ENCODE results near the gene GLRA3.

Gene GLRA3

GRCh38 chr4:174607792-174608191 is 221.3 kb downstream of the GLRA3 start:
- H3K9me3 ChIP-seq (ENCODE audit: control insufficient read depth, insufficient read depth, low read length), result no peaks in the 10 kb centered on the region
- H3K27me3 ChIP-seq (ENCODE audit: control insufficient read depth, insufficient read depth, low read length), result no peaks in the 10 kb centered on the region
- H3K9ac ChIP-seq (ENCODE audit: low read depth, low read length), result no peak overlapping the region
- peaks cover 13% of the 10 kb centered on the region for H3K4me1 ChIP-seq (ENCODE audit: control insufficient read depth, insufficient read depth, low read length)
- H3K4me3 ChIP-seq (ENCODE audit: low read depth, low read length), result no peak overlapping the region
- H3K36me3 ChIP-seq (ENCODE audit: control insufficient read depth, insufficient read depth, low read length), result no peaks in the 10 kb centered on the region

DNA sequence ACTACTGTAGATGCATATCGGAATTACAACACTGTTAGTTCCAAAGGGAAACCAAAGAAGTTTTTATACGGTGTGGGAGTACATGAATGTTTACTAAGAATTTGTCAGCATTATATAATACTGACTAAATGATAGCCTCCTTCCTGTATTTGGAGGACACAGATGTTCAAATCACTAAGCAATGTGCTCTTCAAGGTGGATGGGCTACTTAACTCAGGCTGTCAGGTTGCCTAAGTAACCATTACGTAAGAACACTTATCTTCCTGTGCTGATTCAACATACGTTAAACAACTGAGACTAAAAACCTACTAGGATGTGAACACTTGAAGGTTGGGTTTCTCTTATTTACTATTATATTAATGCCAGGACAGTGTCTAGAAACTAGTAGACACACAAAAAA is 224.8 kb downstream of the GLRA3 start:
- Histone ChIP-seq H3K9me3 (ENCODE audit: control insufficient read depth, insufficient read depth, low read length) (no peaks in the 10 kb centered on the region), H3K9ac (ENCODE audit: low read depth, low read length) (no peak overlapping the region), H3K4me1 (ENCODE audit: control insufficient read depth, insufficient read depth, low read length) (peaks cover 13% of the 10 kb centered on the region), H3K4me3 (ENCODE audit: low read depth, low read length) (no peak overlapping the region), H3K27me3 (ENCODE audit: control insufficient read depth, insufficient read depth, low read length) (no peaks in the 10 kb centered on the region), H3K36me3 (ENCODE audit: control insufficient read depth, insufficient read depth, low read length) (no peaks in the 10 kb centered on the region)

GRCh38 chr4:174600391-174600790 is 228.7 kb downstream of the GLRA3 start:
- H3K4me1 ChIP-seq (ENCODE audit: control insufficient read depth, insufficient read depth, low read length), result no peaks in the 10 kb centered on the region
- no peak overlapping the region for H3K9ac ChIP-seq (ENCODE audit: low read depth, low read length)
- H3K27me3 ChIP-seq (ENCODE audit: control insufficient read depth, insufficient read depth, low read length), result no peaks in the 10 kb centered on the region
- H3K36me3 ChIP-seq (ENCODE audit: control insufficient read depth, insufficient read depth, low read length), result no peaks in the 10 kb centered on the region
- no peak overlapping the region for H3K4me3 ChIP-seq (ENCODE audit: low read depth, low read length)
- no peaks in the 10 kb centered on the region for H3K9me3 ChIP-seq (ENCODE audit: control insufficient read depth, insufficient read depth, low read length)

GRCh38 chr4:174598800-174599199 is 230.2 kb downstream of the GLRA3 start:
- Histone ChIP-seq H3K9ac (ENCODE audit: low read depth, low read length) (no peak overlapping the region), H3K4me3 (ENCODE audit: low read depth, low read length) (no peak overlapping the region), H3K27me3 (ENCODE audit: control insufficient read depth, insufficient read depth, low read length) (no peaks in the 10 kb centered on the region), H3K9me3 (ENCODE audit: control insufficient read depth, insufficient read depth, low read length) (no peaks in the 10 kb centered on the region), H3K36me3 (ENCODE audit: control insufficient read depth, insufficient read depth, low read length) (no peaks in the 10 kb centered on the region), H3K4me1 (ENCODE audit: control insufficient read depth, insufficient read depth, low read length) (no peaks in the 10 kb centered on the region)

- Histone ChIP-seq H3K9ac (ENCODE audit: low read depth, low read length) (no peak overlapping the region), H3K36me3 (ENCODE audit: control insufficient read depth, insufficient read depth, low read length) (no peaks in the 10 kb centered on the region), H3K9me3 (ENCODE audit: control insufficient read depth, insufficient read depth, low read length) (no peaks in the 10 kb centered on the region), H3K4me3 (ENCODE audit: low read depth, low read length) (no peak overlapping the region), H3K4me1 (ENCODE audit: control insufficient read depth, insufficient read depth, low read length) (no peaks in the 10 kb centered on the region), H3K27me3 (ENCODE audit: control insufficient read depth, insufficient read depth, low read length) (no peaks in the 10 kb centered on the region)
Observed at GRCh38 chr4:174596513-174596912, 232.5 kb downstream of the GLRA3 start.

DNA sequence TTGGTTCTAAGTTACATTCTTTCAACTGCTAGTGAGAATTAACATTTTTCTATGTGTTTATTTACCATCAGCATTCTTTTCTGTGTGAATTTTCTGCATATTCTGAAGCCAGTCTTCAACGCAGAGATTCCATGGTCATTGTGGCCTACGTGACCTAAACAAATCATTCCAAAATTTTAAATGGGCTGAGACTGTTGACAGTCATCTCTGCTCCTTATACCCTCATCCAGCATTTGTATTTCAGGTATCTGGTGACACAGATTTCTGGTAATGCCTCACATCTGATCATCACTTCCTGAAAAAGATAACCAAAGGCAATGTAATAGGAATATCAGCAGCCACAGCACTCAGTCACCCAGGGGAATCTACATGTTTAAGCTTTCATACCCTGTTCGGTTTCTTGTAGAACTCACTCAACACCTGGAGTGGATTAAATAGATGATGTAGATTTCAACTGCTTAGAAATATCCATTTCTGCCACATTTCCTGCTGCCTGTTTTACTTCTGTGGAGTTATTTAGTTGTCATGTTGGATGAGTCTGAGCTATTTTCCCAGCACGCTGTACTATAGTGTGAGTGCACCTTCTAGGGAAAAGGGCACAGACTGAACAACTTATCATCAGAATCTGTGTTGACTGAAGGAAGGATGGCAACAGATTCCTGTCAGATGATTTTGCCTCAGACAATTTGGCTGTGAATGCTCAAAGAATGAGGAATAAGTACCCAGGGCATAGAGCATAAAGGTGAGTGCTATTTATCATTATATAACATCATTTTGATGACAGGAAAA is 233.7 kb downstream of the GLRA3 start:
- peaks cover 5% of the 10 kb centered on the region for H3K4me1 ChIP-seq (ENCODE audit: control insufficient read depth, insufficient read depth, low read length)
- no peaks in the 10 kb centered on the region for H3K9me3 ChIP-seq (ENCODE audit: control insufficient read depth, insufficient read depth, low read length)
- no peaks in the 10 kb centered on the region for H3K27me3 ChIP-seq (ENCODE audit: control insufficient read depth, insufficient read depth, low read length)
- no peak overlapping the region for H3K9ac ChIP-seq (ENCODE audit: low read depth, low read length)
- no peaks in the 10 kb centered on the region for H3K36me3 ChIP-seq (ENCODE audit: control insufficient read depth, insufficient read depth, low read length)
- no peak overlapping the region for H3K4me3 ChIP-seq (ENCODE audit: low read depth, low read length)

DNA sequence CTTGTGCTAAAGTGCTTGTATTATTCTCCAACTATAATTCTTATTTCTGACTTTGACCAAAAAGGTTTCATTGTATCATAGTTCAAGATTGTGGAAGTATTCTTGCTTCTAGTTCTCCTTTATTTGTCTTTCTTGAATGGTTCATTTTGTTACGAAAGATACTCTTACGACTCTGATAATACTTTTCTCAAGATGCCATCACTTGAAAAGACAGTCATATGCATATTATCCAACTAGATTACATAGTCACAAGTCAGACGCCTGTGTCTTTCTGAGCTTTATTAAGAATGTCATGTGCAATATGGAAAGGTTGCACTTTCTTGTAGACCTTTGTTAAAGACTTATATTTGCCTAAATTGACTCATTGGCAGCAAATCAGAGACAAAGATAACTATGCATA is 235.3 kb downstream of the GLRA3 start:
- Histone ChIP-seq H3K27me3 (ENCODE audit: control insufficient read depth, insufficient read depth, low read length) (no peaks in the 10 kb centered on the region), H3K9me3 (ENCODE audit: control insufficient read depth, insufficient read depth, low read length) (no peaks in the 10 kb centered on the region), H3K4me3 (ENCODE audit: low read depth, low read length) (no peak overlapping the region), H3K4me1 (ENCODE audit: control insufficient read depth, insufficient read depth, low read length) (peaks cover 5% of the 10 kb centered on the region), H3K9ac (ENCODE audit: low read depth, low read length) (no peak overlapping the region), H3K36me3 (ENCODE audit: control insufficient read depth, insufficient read depth, low read length) (no peaks in the 10 kb centered on the region)

DNA sequence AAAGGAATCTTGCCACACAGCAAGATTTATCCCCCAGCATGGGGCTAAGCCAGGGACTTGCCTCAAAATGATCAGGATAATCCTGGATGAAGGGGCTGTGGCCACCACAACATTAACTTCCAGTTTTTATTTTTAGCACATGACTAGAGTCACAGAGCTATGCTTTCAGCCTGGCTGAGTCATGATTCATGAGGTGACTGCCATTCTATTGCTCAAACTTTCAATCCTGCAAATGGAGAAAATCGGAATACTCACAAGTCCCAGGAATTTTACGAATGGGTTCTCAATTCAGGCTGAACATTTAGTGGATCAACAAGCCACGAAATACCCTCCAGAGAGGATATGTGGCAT is 236.1 kb downstream of the GLRA3 start:
- Histone ChIP-seq H3K4me3 (ENCODE audit: low read depth, low read length) (no peak overlapping the region), H3K9me3 (ENCODE audit: control insufficient read depth, insufficient read depth, low read length) (no peaks in the 10 kb centered on the region), H3K27me3 (ENCODE audit: control insufficient read depth, insufficient read depth, low read length) (no peaks in the 10 kb centered on the region), H3K9ac (ENCODE audit: low read depth, low read length) (no peak overlapping the region), H3K4me1 (ENCODE audit: control insufficient read depth, insufficient read depth, low read length) (peaks cover 5% of the 10 kb centered on the region), H3K36me3 (ENCODE audit: control insufficient read depth, insufficient read depth, low read length) (no peaks in the 10 kb centered on the region)

GRCh38 chr4:174592256-174592984 is 236.6 kb downstream of the GLRA3 start:
- H3K27me3 ChIP-seq (ENCODE audit: control insufficient read depth, insufficient read depth, low read length), result no peaks in the 10 kb centered on the region
- no peak overlapping the region for H3K9ac ChIP-seq (ENCODE audit: low read depth, low read length)
- no peaks in the 10 kb centered on the region for H3K9me3 ChIP-seq (ENCODE audit: control insufficient read depth, insufficient read depth, low read length)
- no peaks in the 10 kb centered on the region for H3K36me3 ChIP-seq (ENCODE audit: control insufficient read depth, insufficient read depth, low read length)
- no peak overlapping the region for H3K4me3 ChIP-seq (ENCODE audit: low read depth, low read length)
- peaks cover 5% of the 10 kb centered on the region for H3K4me1 ChIP-seq (ENCODE audit: control insufficient read depth, insufficient read depth, low read length)

DNA sequence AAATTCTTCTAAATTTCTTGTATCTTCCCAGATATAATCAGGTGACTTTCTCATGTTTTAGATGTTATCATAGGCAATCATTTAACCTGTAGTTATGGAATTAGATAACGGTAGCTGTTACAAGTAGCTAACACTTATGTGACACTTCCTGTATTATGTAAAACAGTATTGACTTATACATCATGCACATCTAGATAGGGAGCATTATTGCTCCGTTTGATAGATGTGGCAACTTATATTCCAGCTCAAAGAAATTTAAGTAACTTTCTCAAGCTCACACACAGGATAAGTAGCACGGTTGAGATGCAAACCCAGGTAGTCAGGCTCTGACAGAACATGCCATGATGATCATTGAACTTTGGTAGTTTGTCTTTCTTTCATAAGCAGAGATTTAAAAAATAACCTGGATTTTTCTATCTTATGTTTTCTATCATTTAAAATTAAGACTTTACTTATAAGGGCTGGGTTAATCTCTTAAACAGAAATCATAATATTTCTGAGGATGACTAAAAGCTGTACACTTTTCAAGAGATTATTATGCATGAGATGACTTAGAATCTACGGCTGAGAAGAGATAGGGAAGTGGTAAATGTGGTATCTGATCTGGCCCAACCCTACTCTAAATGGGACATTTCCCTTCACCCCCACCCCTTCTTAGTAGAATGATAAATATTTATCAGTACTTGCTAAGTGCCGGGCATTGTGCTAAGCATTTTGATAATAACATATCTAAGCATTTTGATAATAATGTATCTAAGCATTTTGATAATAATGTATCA is 237.6 kb downstream of the GLRA3 start:
- H3K4me3 ChIP-seq (ENCODE audit: low read depth, low read length), result no peak overlapping the region
- H3K9ac ChIP-seq (ENCODE audit: low read depth, low read length), result no peak overlapping the region
- H3K36me3 ChIP-seq (ENCODE audit: control insufficient read depth, insufficient read depth, low read length), result no peaks in the 10 kb centered on the region
- H3K9me3 ChIP-seq (ENCODE audit: control insufficient read depth, insufficient read depth, low read length), result no peaks in the 10 kb centered on the region
- peaks cover 5% of the 10 kb centered on the region for H3K4me1 ChIP-seq (ENCODE audit: control insufficient read depth, insufficient read depth, low read length)
- no peaks in the 10 kb centered on the region for H3K27me3 ChIP-seq (ENCODE audit: control insufficient read depth, insufficient read depth, low read length)

- Histone ChIP-seq H3K9ac (ENCODE audit: low read depth, low read length) (no peak overlapping the region), H3K36me3 (ENCODE audit: control insufficient read depth, insufficient read depth, low read length) (no peaks in the 10 kb centered on the region), H3K4me3 (ENCODE audit: low read depth, low read length) (no peak overlapping the region), H3K27me3 (ENCODE audit: control insufficient read depth, insufficient read depth, low read length) (no peaks in the 10 kb centered on the region), H3K4me1 (ENCODE audit: control insufficient read depth, insufficient read depth, low read length) (peaks cover 5% of the 10 kb centered on the region), H3K9me3 (ENCODE audit: control insufficient read depth, insufficient read depth, low read length) (no peaks in the 10 kb centered on the region)
Observed at GRCh38 chr4:174590336-174590735, 238.7 kb downstream of the GLRA3 start.
